HG02763 (cell line): ENCODE measurements around the gene IZUMO2.
"Not testable (repeated sequence)": the region's sequence is repeated elsewhere in the genome, so short reads cannot be mapped to it uniquely, and the experiment has no call there.

ENCODE experiments used
- ATAC-seq: cut with Tn5 transposase; IDR thresholded peaks from one replicate; pipeline ENCODE4 v1.9.1; 2021; ENCODE audit warnings: mild to moderate bottlenecking, moderate library complexity; ENCODE audit not compliant: unreplicated experiment

IZUMO2 gene

GRCh38 chr19:50187937-50188336 is 24.9 kb upstream of the IZUMO2 start:
- no peak for ATAC-seq

GRCh38 chr19:50184196-50184595 is 21.1 kb upstream of the IZUMO2 start:
- ATAC-seq: no peak

GRCh38 chr19:50181121-50181520 is 18.0 kb upstream of the IZUMO2 start:
- no peak for ATAC-seq

GRCh38 chr19:50178859-50179537 is 15.9 kb upstream of the IZUMO2 start:
- no peak for ATAC-seq

GRCh38 chr19:50178320-50178719 is 15.2 kb upstream of the IZUMO2 start:
- ATAC-seq: no peak

- ATAC-seq: no peak
Measured at GRCh38 chr19:50176775-50177174, 13.7 kb upstream of the IZUMO2 start.

GRCh38 chr19:50175924-50176323 is 12.8 kb upstream of the IZUMO2 start:
- no peak for ATAC-seq

GRCh38 chr19:50174100-50174793 is 11.2 kb upstream of the IZUMO2 start:
- ATAC-seq: no peak

GRCh38 chr19:50173127-50173526 is 10.0 kb upstream of the IZUMO2 start:
- ATAC-seq: no peak

- no peak for ATAC-seq
Measured at GRCh38 chr19:50172726-50173125, 9.6 kb upstream of the IZUMO2 start.

- ATAC-seq: no peak
Measured at GRCh38 chr19:50171752-50172151, 8.7 kb upstream of the IZUMO2 start.

- no peak for ATAC-seq
Measured at GRCh38 chr19:50167314-50167721, 4.2 kb upstream of the IZUMO2 start.

- no peak for ATAC-seq
Measured at GRCh38 chr19:50159078-50159477, 4.0 kb downstream of the IZUMO2 start.

GRCh38 chr19:50158577-50158976 is 4.5 kb downstream of the IZUMO2 start:
- no peak for ATAC-seq

- ATAC-seq: no peak
Measured at GRCh38 chr19:50155520-50156109, 7.5 kb downstream of the IZUMO2 start.

GRCh38 chr19:50154529-50154928 is 8.6 kb downstream of the IZUMO2 start:
- ATAC-seq: no peak

- no peak for ATAC-seq
Measured at GRCh38 chr19:50152578-50152977, 10.5 kb downstream of the IZUMO2 start.

GRCh38 chr19:50148528-50148927 is 14.6 kb downstream of the IZUMO2 start:
- no peak for ATAC-seq

- ATAC-seq: no peak
Measured at GRCh38 chr19:50147462-50148423, 15.3 kb downstream of the IZUMO2 start.

GRCh38 chr19:50141921-50142320 is 21.2 kb downstream of the IZUMO2 start:
- not testable (repeated sequence) for ATAC-seq
